OCI-LY1 (cell line): ENCODE results near the gene PKIG.

ENCODE experiments used
- H2AFZ ChIP-seq: fragments of 200-600 bp; sonication (generic), shearing (Covaris generic); 2 replicates; pipeline ENCODE4 v1.6.0; 2014; ENCODE audit warnings: antibody characterized with exemption, mild to moderate bottlenecking, low read length
- H3F3A ChIP-seq: fragments of 200-600 bp; sonication (generic), shearing (Covaris generic); 2 replicates; pipeline ENCODE4 v1.6.0; 2014; ENCODE audit warnings: mild to moderate bottlenecking, antibody characterized with exemption, low read length, moderate library complexity; ENCODE audit not compliant: insufficient read depth
- H3K27ac ChIP-seq: fragments of 200-600 bp; sonication (generic); 2 replicates; pipeline ENCODE4 v1.5.1; 2014; ENCODE audit warnings: low read length, mixed run types, mild to moderate bottlenecking, low read depth; ENCODE audit not compliant: poor library complexity, severe bottlenecking
- H3K27me3 ChIP-seq: fragments of 200-600 bp; sonication (generic); 2 replicates; pipeline ENCODE4 v1.6.0; 2014; ENCODE audit warnings: antibody characterized with exemption, mild to moderate bottlenecking, low read length, moderate library complexity; ENCODE audit not compliant: insufficient read depth
- H3K36me3 ChIP-seq: fragments of 200-600 bp; sonication (generic); 2 replicates; pipeline ENCODE4 v1.6.1; 2014; ENCODE audit warnings: mild to moderate bottlenecking, antibody characterized with exemption, low read length, moderate library complexity, mixed read lengths; ENCODE audit not compliant: insufficient read depth
- H3K4me1 ChIP-seq: fragments of 200-600 bp; sonication (generic); 2 replicates; pipeline ENCODE4 v1.5.1; 2014; ENCODE audit warnings: mild to moderate bottlenecking, low read length, moderate library complexity; ENCODE audit not compliant: insufficient read depth, severe bottlenecking
- H3K4me2 ChIP-seq: fragments of 200-600 bp; sonication (generic), shearing (Covaris generic); 2 replicates; pipeline ENCODE4 v1.6.1; 2014; ENCODE audit warnings: low read length
- H3K4me3 ChIP-seq: fragments of 200-600 bp; sonication (generic); 2 replicates; pipeline ENCODE4 v1.5.1; 2014; ENCODE audit warnings: low read length, low read depth, mild to moderate bottlenecking, mixed read lengths; ENCODE audit not compliant: poor library complexity, severe bottlenecking
- H3K79me2 ChIP-seq: fragments of 200-600 bp; shearing (Covaris generic); 2 replicates; pipeline ENCODE4 v1.6.1; 2016; ENCODE audit warnings: mixed run types, low read length, mixed read lengths; ENCODE audit not compliant: insufficient read depth
- H3K9ac ChIP-seq: fragments of 200-600 bp; sonication (generic), shearing (Covaris generic); 2 replicates; pipeline ENCODE4 v1.6.1; 2014; ENCODE audit warnings: mild to moderate bottlenecking, low read length, mixed read lengths
- H3K9me2 ChIP-seq: fragments of 200-600 bp; sonication (generic), shearing (Covaris generic); 2 replicates; pipeline ENCODE4 v1.6.1; 2014; ENCODE audit warnings: low read depth, mild to moderate bottlenecking, low read length, mixed read lengths
- H3K9me3 ChIP-seq: fragments of 200-600 bp; shearing (Covaris generic); 2 replicates; pipeline ENCODE4 v1.6.1; 2014; ENCODE audit warnings: low read length, mixed read lengths
- H4K20me1 ChIP-seq: fragments of 200-600 bp; sonication (generic), shearing (Covaris generic); 2 replicates; pipeline ENCODE4 v1.6.0; 2016; ENCODE audit warnings: mild to moderate bottlenecking, low read length; ENCODE audit not compliant: insufficient read depth
- CTCF ChIP-seq: fragments of 200-600 bp; sonication (generic), shearing (Covaris generic); IDR thresholded peaks from 2 replicates; pipeline ENCODE4 v1.5.1; 2017; ENCODE audit warnings: mild to moderate bottlenecking, antibody characterized with exemption, low read length, moderate library complexity, mixed read lengths
- EZH2 ChIP-seq: fragments of 200-600 bp; sonication (generic), shearing (Covaris generic); IDR thresholded peaks from 2 replicates; pipeline ENCODE4 v1.8.0; 2017; ENCODE audit warnings: borderline replicate concordance, mixed run types, mild to moderate bottlenecking, antibody characterized with exemption, low read length, moderate library complexity, mixed read lengths

PKIG gene

GRCh38 chr20:44552050-44552449 is 30.3 kb upstream of the PKIG start:
- Histone ChIP-seq H3K27ac (no peak overlapping the region), H3K9me3 (no peaks in the 10 kb centered on the region), H3K4me2 (no peak overlapping the region), H3K79me2 (no peaks in the 10 kb centered on the region), H3K27me3 (no peaks in the 10 kb centered on the region), H4K20me1 (no peaks in the 10 kb centered on the region), H3K36me3 (no peaks in the 10 kb centered on the region), H3K9ac (no peak overlapping the region), H3K4me3 (no peak overlapping the region), H2AFZ (no peak overlapping the region), H3F3A (no peaks in the 10 kb centered on the region), H3K4me1 (no peaks in the 10 kb centered on the region), H3K9me2 (no peaks in the 10 kb centered on the region)
- TF ChIP-seq CTCF (no peak), EZH2 (no peak)

GRCh38 chr20:44552568-44552949 is 29.8 kb upstream of the PKIG start:
- H3K9me3 ChIP-seq = no peaks in the 10 kb centered on the region
- H3K4me2 ChIP-seq = no peak overlapping the region
- no peaks in the 10 kb centered on the region for H3F3A ChIP-seq
- no peaks in the 10 kb centered on the region for H3K4me1 ChIP-seq
- no peaks in the 10 kb centered on the region for H3K79me2 ChIP-seq
- no peak overlapping the region for H3K4me3 ChIP-seq
- no peak overlapping the region for H3K27ac ChIP-seq
- TF ChIP-seq CTCF (no peak), EZH2 (no peak)
- H3K36me3 ChIP-seq = no peaks in the 10 kb centered on the region
- H3K9me2 ChIP-seq = no peaks in the 10 kb centered on the region
- no peak overlapping the region for H3K9ac ChIP-seq
- no peaks in the 10 kb centered on the region for H4K20me1 ChIP-seq
- H3K27me3 ChIP-seq = no peaks in the 10 kb centered on the region
- H2AFZ ChIP-seq = no peak overlapping the region

- H2AFZ ChIP-seq = no peak overlapping the region
- no peaks in the 10 kb centered on the region for H4K20me1 ChIP-seq
- no peak for TF ChIP-seq EZH2
- no peak for TF ChIP-seq CTCF
- H3K9me3 ChIP-seq = no peaks in the 10 kb centered on the region
- no peak overlapping the region for H3K9ac ChIP-seq
- no peaks in the 10 kb centered on the region for H3K4me1 ChIP-seq
- H3K36me3 ChIP-seq = no peaks in the 10 kb centered on the region
- no peaks in the 10 kb centered on the region for H3K9me2 ChIP-seq
- H3K4me2 ChIP-seq = no peak overlapping the region
- no peak overlapping the region for H3K27ac ChIP-seq
- no peaks in the 10 kb centered on the region for H3F3A ChIP-seq
- no peaks in the 10 kb centered on the region for H3K79me2 ChIP-seq
- H3K4me3 ChIP-seq = no peak overlapping the region
- no peaks in the 10 kb centered on the region for H3K27me3 ChIP-seq
Observed at GRCh38 chr20:44552950-44553908, 29.1 kb upstream of the PKIG start.
